Gastrocnemius medialis (tissue), 4 donors: Measurements from ENCODE around the gene SLC6A17. TPM values are rescaled to one million over a fixed set of nuclear protein-coding genes. Genes with fewer than 3 reads are reported as not detected.

Source experiments
- ATAC-seq, 2 donors: fragments of 150-250 bp; one replicate each; pipeline ENCODE4 v1.9.1; 2016
- DNase-seq, 2 donors: peaks; one replicate each; pipeline ENCODE4 v3.0.0-alpha.2; 2019
- H3K27ac ChIP-seq, 4 donors: fragments of 200-600 bp; sonication (generic); 1 replicate in 1 of 4; 2 replicates in 3 of 4; pipeline ENCODE4 v1.5.1; 2016 to 2018; ENCODE audit warnings: mild to moderate bottlenecking in 2 of 4, moderate library complexity in 1 of 4
- H3K27me3 ChIP-seq, 3 donors: fragments of 200-600 bp; sonication (generic) in 2 of 3; 1 replicate in 1 of 3; 2 replicates in 2 of 3; pipeline versions ENCODE4 v1.5.1 to v1.6.0; 2016 to 2019; ENCODE audit warnings: mild to moderate bottlenecking in 1 of 3, moderate library complexity in 1 of 3
- H3K36me3 ChIP-seq, 2 donors: fragments of 200-600 bp; sonication (generic) in 1 of 2; one replicate each; pipeline ENCODE4 v1.5.1; 2017 to 2018
- H3K4me1 ChIP-seq, 2 donors: fragments of 200-600 bp; sonication (generic) in 1 of 2; one replicate each; pipeline ENCODE4 v1.5.1; 2016 to 2017; ENCODE audit warnings: mild to moderate bottlenecking in 2 of 2
- H3K4me3 ChIP-seq, 4 donors: fragments of 200-600 bp; sonication (generic) in 3 of 4; 1 replicate in 1 of 4; 2 replicates in 3 of 4; pipeline ENCODE4 v1.5.1; 2016 to 2019; ENCODE audit warnings: mild to moderate bottlenecking in 2 of 4
- H3K9me3 ChIP-seq, 3 donors: fragments of 200-600 bp; sonication (generic) in 2 of 3; 1 replicate in 1 of 3; 2 replicates in 2 of 3; pipeline ENCODE4 v1.5.1; 2016 to 2019
- CTCF ChIP-seq, 5 experiments: fragments of 450-650 bp in 3 of 5; fragments of 200-600 bp in 2 of 5; sonication (generic) in 2 of 5; IDR thresholded peaks in 4 of 5; conservative IDR thresholded peaks in 1 of 5; 1 replicate in 4 of 5; 2 replicates in 1 of 5; pipeline ENCODE4 v1.5.1; 2016 to 2019; ENCODE audit warnings: antibody characterized with exemption in 5 of 5, mild to moderate bottlenecking in 3 of 5, moderate library complexity in 3 of 5
- POLR2A ChIP-seq, 2 donors: fragments of 450-650 bp; IDR thresholded peaks; one replicate each; pipeline ENCODE4 v1.6.1; 2017; ENCODE audit warnings: antibody characterized with exemption in 2 of 2, mild to moderate bottlenecking in 2 of 2, moderate library complexity in 2 of 2
- in situ Hi-C, 4 donors: fragments of 200-750 bp; cut with MboI; loops; one replicate each; pipeline versions ENCODE4 v1.15.0 to v1.8.0; 2017; ENCODE audit warnings: low sequenced_read_pairs in 4 of 4
- intact Hi-C: fragments of 100-400 bp; cut with DNase I; formaldehyde crosslinking; loops from one replicate; pipeline ENCODE4 v1.15.1; 2023; ENCODE audit warnings: low total_unique reads
- total RNA-seq, 4 donors: library from RNA; depleted of rRNA; stranded (reverse); fragments of >200 nt; gene quantifications; one replicate each; pipeline versions ENCODE4 v1.1.0 to v1.2.3, GENCODE V29; 2016

Gene SLC6A17
- total RNA-seq, 4 donors from 2014 or later, result 0.02 to 0.03 TPM; not detected in 2

- H3K27ac ChIP-seq, result no peak overlapping the region
- H3K36me3 ChIP-seq, result no peaks in the 10 kb centered on the region
- TF ChIP-seq CTCF (IDR thresholded peaks at IDR 0.05 in 4 of 5, conservative IDR thresholded peaks at IDR 0.05 in 1 of 5), result no peak
- TF ChIP-seq POLR2A (IDR thresholded peaks at IDR 0.05), result no peak
- H3K27me3 ChIP-seq, result no peaks in the 10 kb centered on the region
- DNase-seq (no peak), ATAC-seq (no peak)
- no peak overlapping the region for H3K4me3 ChIP-seq
- H3K4me1 ChIP-seq, result peaks cover 5 to 7% of the 10 kb centered on the region in 2 donors
- in situ Hi-C loops (loop anchor here in 1 of 4 donors (10.0 kb wide), 1 partner anchor 290 kb away; no protein-coding TSS in a partner anchor), intact Hi-C loops (loop anchor here (5.0 kb wide), 1 partner anchor 202 kb away; the partner anchor contains the start of gene LAMTOR5)
- no peaks in the 10 kb centered on the region for H3K9me3 ChIP-seq
Measured at GRCh38 chr1:110205156-110205555, 54.9 kb downstream of the SLC6A17 start.

GRCh38 chr1:110205591-110206155 is 55.4 kb downstream of the SLC6A17 start:
- Histone ChIP-seq H3K36me3 (no peaks in the 10 kb centered on the region), H3K27me3 (peaks cover 0 to under 1% (median 0%) of the 10 kb centered on the region in 3 donors), H3K27ac (no peak overlapping the region), H3K4me1 (peaks cover 5 to 7% of the 10 kb centered on the region in 2 donors), H3K9me3 (no peaks in the 10 kb centered on the region), H3K4me3 (no peak overlapping the region)
- DNase-seq (no peak), ATAC-seq (no peak)
- in situ Hi-C loops (loop anchor here in 1 of 4 donors (10.0 kb wide), 1 partner anchor 289 kb away; no protein-coding TSS in a partner anchor), intact Hi-C loops (loop anchor here (5.0 kb wide), 1 partner anchor 202 kb away; the partner anchor contains the start of gene LAMTOR5)
- TF ChIP-seq CTCF (IDR thresholded peaks at IDR 0.05 in 4 of 5, conservative IDR thresholded peaks at IDR 0.05 in 1 of 5) (no peak), POLR2A (IDR thresholded peaks at IDR 0.05) (no peak)

GRCh38 chr1:110206261-110206920 is 56.1 kb downstream of the SLC6A17 start:
- Histone ChIP-seq H3K27ac (no peak overlapping the region), H3K36me3 (no peaks in the 10 kb centered on the region), H3K4me3 (no peak overlapping the region), H3K27me3 (peaks cover 4 to 8% (median 6%) of the 10 kb centered on the region in 3 donors), H3K4me1 (peaks cover 5 to 7% of the 10 kb centered on the region in 2 donors), H3K9me3 (no peaks in the 10 kb centered on the region)
- in situ Hi-C loops (loop anchor here in 1 of 4 donors (10.0 kb wide), 1 partner anchor 288 kb away; no protein-coding TSS in a partner anchor), intact Hi-C loops (loop anchor here (5.0 kb wide), 1 partner anchor 201 kb away; the partner anchor contains the start of gene LAMTOR5)
- TF ChIP-seq CTCF (IDR thresholded peaks at IDR 0.05 in 4 of 5, conservative IDR thresholded peaks at IDR 0.05 in 1 of 5) (no peak), POLR2A (IDR thresholded peaks at IDR 0.05) (no peak)
- ATAC-seq, result no peak
- DNase-seq, result no peak

GRCh38 chr1:110207831-110208230 is 57.5 kb downstream of the SLC6A17 start:
- Histone ChIP-seq H3K27me3 (peaks cover 7 to 17% (median 14%) of the 10 kb centered on the region in 3 donors), H3K36me3 (no peaks in the 10 kb centered on the region), H3K27ac (no peak overlapping the region), H3K4me1 (peaks cover 5 to 7% of the 10 kb centered on the region in 2 donors), H3K4me3 (no peak overlapping the region), H3K9me3 (no peaks in the 10 kb centered on the region)
- intact Hi-C loops, result loop anchor here (1.0 to 5.0 kb wide), 2 partner anchors 104 to 199 kb away; partner anchors contain the start of gene LAMTOR5
- TF ChIP-seq POLR2A (IDR thresholded peaks at IDR 0.05) (no peak), CTCF (IDR thresholded peaks at IDR 0.05 in 4 of 5, conservative IDR thresholded peaks at IDR 0.05 in 1 of 5) (peak; percentile 67 to 90 (median 84))
- in situ Hi-C loops, result loop anchor here in 1 of 4 donors (10.0 kb wide), 1 partner anchor 287 kb away; no protein-coding TSS in a partner anchor
- DNase-seq (peak; percentile 29 to 45), ATAC-seq (no peak)
